ENCODE results near the gene DDHD1.

- TF ChIP-seq CTCF (IDR thresholded peaks at IDR 0.05; ENCODE audit: low read depth, low read length), result no peak
- TF ChIP-seq EZH2phosphoT487 (IDR thresholded peaks at IDR 0.05; ENCODE audit: low read depth), result no peak
These were observed 59.9 kb downstream of the DDHD1 start for GRCh38 chr14:53093206-53093605.

Data from OCI-LY3 (cell line).